Endothelial cell of umbilical vein (primary cell): Measurements from ENCODE around the gene IL1RL2.

Experiments used
- CTCF ChIP-seq, 2 donors: IDR thresholded peaks; 1 replicate in 1 of 2; 2 replicates in 1 of 2; pipeline ENCODE4 v1.5.1; 2011; ENCODE audit warnings: low read length in 2 of 2, mild to moderate bottlenecking in 2 of 2, moderate library complexity in 2 of 2, control low read depth in 1 of 2, inconsistent platforms in 1 of 2, low read depth in 1 of 2; ENCODE audit not compliant: insufficient read depth in 1 of 2; ENCODE audit errors: extremely low read depth in 1 of 2
- JUN ChIP-seq: IDR thresholded peaks from 2 replicates; pipeline ENCODE4 v1.6.1; 2011; ENCODE audit warnings: borderline replicate concordance, low read depth; ENCODE audit not compliant: insufficient read length, insufficient read depth
- MAX ChIP-seq: IDR thresholded peaks from 2 replicates; pipeline ENCODE4 v1.6.1; 2011; ENCODE audit not compliant: insufficient read depth, insufficient read length
- POLR2A ChIP-seq: IDR thresholded peaks from 2 replicates; pipeline ENCODE4 v1.6.1; 2012; ENCODE audit warnings: low read depth, mild to moderate bottlenecking, control low read depth, low read length
- POLR2AphosphoS5 ChIP-seq: IDR thresholded peaks from 2 replicates; pipeline ENCODE4 v1.6.1; 2012; ENCODE audit warnings: low read depth, mild to moderate bottlenecking, control low read depth, low read length, moderate library complexity; ENCODE audit not compliant: insufficient read depth

- no peak for TF ChIP-seq POLR2A
- no peak for TF ChIP-seq CTCF (IDR thresholded peaks at IDR 0.05; ENCODE audit: extremely low read depth in 1 of 2, insufficient read depth in 1 of 2, low read depth in 1 of 2, low read length in 2 of 2)
- no peak for TF ChIP-seq POLR2AphosphoS5
- TF ChIP-seq JUN: no peak
- no peak for TF ChIP-seq MAX
Observed at GRCh38 chr2:102172745-102173144, 14.1 kb upstream of the IL1RL2 start.
